DND-41 (cell line): ENCODE measurements around the gene AP1M1.

Source experiments
- ATAC-seq: fragments of 200-7000 bp; cut with Tn5 transposase; 3 replicates; pipeline ENCODE4 v1.9.1; 2021; ENCODE audit warnings: low read depth; ENCODE audit not compliant: insufficient read depth
- DNase-seq: peaks from one replicate; pipeline ENCODE4 v3.0.0-alpha.2; 2020
- H2AFZ ChIP-seq: 2 replicates; pipeline ENCODE4 v1.6.0; 2012; ENCODE audit warnings: low read depth, low read length
- H3K27ac ChIP-seq: 2 replicates; pipeline ENCODE4 v1.5.1; 2012; ENCODE audit warnings: low read length, inconsistent platforms
- H3K27me3 ChIP-seq: fragments of 200-600 bp; sonication (generic); 2 replicates; pipeline ENCODE4 v1.6.0; 2012; ENCODE audit warnings: low read length, mild to moderate bottlenecking, inconsistent platforms; ENCODE audit not compliant: insufficient read depth, poor library complexity
- H3K36me3 ChIP-seq: 2 replicates; pipeline ENCODE4 v1.5.1; 2012; ENCODE audit warnings: low read length, inconsistent platforms; ENCODE audit not compliant: insufficient read depth
- H3K4me1 ChIP-seq: 2 replicates; pipeline ENCODE4 v1.5.1; 2012; ENCODE audit warnings: mild to moderate bottlenecking, low read length; ENCODE audit not compliant: insufficient read depth
- H3K4me2 ChIP-seq: 2 replicates; pipeline ENCODE4 v1.6.0; 2012; ENCODE audit warnings: mild to moderate bottlenecking, moderate library complexity, low read length, inconsistent platforms; ENCODE audit not compliant: insufficient read depth
- H3K4me3 ChIP-seq, 2 experiments: fragments of 200-600 bp in 1 of 2; shearing (Covaris generic) in 1 of 2; 2 replicates each; pipeline ENCODE4 v1.5.1; 2012 to 2016; ENCODE audit warnings: inconsistent platforms in 2 of 2, low read length in 2 of 2, mild to moderate bottlenecking in 2 of 2, low read depth in 1 of 2, moderate library complexity in 1 of 2
- H3K79me2 ChIP-seq: 2 replicates; pipeline ENCODE4 v1.6.0; 2012; ENCODE audit warnings: low read length, inconsistent platforms; ENCODE audit not compliant: insufficient read depth
- H3K9ac ChIP-seq: 2 replicates; pipeline ENCODE4 v1.6.0; 2012; ENCODE audit warnings: low read depth, mild to moderate bottlenecking, inconsistent platforms, low read length, moderate library complexity
- H3K9me3 ChIP-seq: 2 replicates; pipeline ENCODE4 v1.5.1; 2012; ENCODE audit warnings: low read length, moderate library complexity, mild to moderate bottlenecking, inconsistent platforms; ENCODE audit not compliant: insufficient read depth, severe bottlenecking
- H4K20me1 ChIP-seq: 2 replicates; pipeline ENCODE4 v1.6.0; 2012; ENCODE audit warnings: low read length; ENCODE audit not compliant: insufficient read depth
- CTCF ChIP-seq: IDR thresholded peaks from 2 replicates; pipeline ENCODE4 v1.5.1; 2012; ENCODE audit warnings: borderline replicate concordance, low read length, moderate library complexity, mild to moderate bottlenecking; ENCODE audit not compliant: poor library complexity, severe bottlenecking; ENCODE audit errors: extremely low read depth
- EZH2 ChIP-seq: IDR thresholded peaks from 3 replicates; pipeline ENCODE4 v1.6.1; 2012; ENCODE audit warnings: borderline replicate concordance, low read depth, mild to moderate bottlenecking, moderate library complexity, low read length, inconsistent platforms; ENCODE audit not compliant: severe bottlenecking

AP1M1 gene

GRCh38 chr19:16191216-16191908 is 6.3 kb upstream of the AP1M1 start:
- Histone ChIP-seq H4K20me1 (peaks cover 23% of the 10 kb centered on the region), H3K79me2 (peaks cover 25% of the 10 kb centered on the region), H3K4me1 (peaks cover 24% of the 10 kb centered on the region), H3K9ac (no peak overlapping the region), H3K27ac (no peak overlapping the region), H3K4me2 (no peak overlapping the region), H2AFZ (no peak overlapping the region), H3K27me3 (no peaks in the 10 kb centered on the region), H3K4me3 (no peak overlapping the region), H3K36me3 (peaks cover 60% of the 10 kb centered on the region), H3K9me3 (no peaks in the 10 kb centered on the region)
- no peak for DNase-seq
- TF ChIP-seq CTCF (no peak), EZH2 (no peak)
- ATAC-seq: no peak

GRCh38 chr19:16193466-16193865 is 4.2 kb upstream of the AP1M1 start:
- Histone ChIP-seq H3K4me3 (no peak overlapping the region), H3K27me3 (no peaks in the 10 kb centered on the region), H3K9ac (no peak overlapping the region), H3K79me2 (peaks cover 20% of the 10 kb centered on the region), H3K27ac (no peak overlapping the region), H2AFZ (no peak overlapping the region), H3K36me3 (peaks cover 49% of the 10 kb centered on the region), H4K20me1 (peaks cover 12% of the 10 kb centered on the region), H3K4me1 (peaks cover 21% of the 10 kb centered on the region), H3K9me3 (no peaks in the 10 kb centered on the region), H3K4me2 (no peak overlapping the region)
- TF ChIP-seq EZH2: no peak
- no peak for TF ChIP-seq CTCF
- no peak for DNase-seq
- ATAC-seq: no peak

GRCh38 chr19:16197188-16197621 is 506 bp upstream of the AP1M1 start:
- peaks cover 27% of the 10 kb centered on the region for H4K20me1 ChIP-seq
- peak overlapping the region; percentile 98 for H3K27ac ChIP-seq
- peak overlapping the region; percentile 98 for H3K9ac ChIP-seq
- TF ChIP-seq EZH2: no peak
- no peak for TF ChIP-seq CTCF
- peak overlapping the region; percentile 96 to 98 for H3K4me3 ChIP-seq
- DNase-seq (no peak), ATAC-seq (no peak)
- peak overlapping the region; percentile 91 for H2AFZ ChIP-seq
- peaks cover 39% of the 10 kb centered on the region for H3K36me3 ChIP-seq
- no peaks in the 10 kb centered on the region for H3K27me3 ChIP-seq
- H3K4me2 ChIP-seq: peak overlapping the region; percentile 82
- H3K79me2 ChIP-seq: peaks cover 48% of the 10 kb centered on the region
- H3K4me1 ChIP-seq: peaks cover 40% of the 10 kb centered on the region
- H3K9me3 ChIP-seq: no peaks in the 10 kb centered on the region

GRCh38 chr19:16198370-16198651 is 600 bp downstream of the AP1M1 start:
- no peak; the same call in 2 of the 3 replicates for ATAC-seq
- peaks cover 47% of the 10 kb centered on the region for H3K36me3 ChIP-seq
- H3K4me1 ChIP-seq: peaks cover 40% of the 10 kb centered on the region
- no peak for DNase-seq
- peak overlapping the region; percentile 91 for H2AFZ ChIP-seq
- H3K79me2 ChIP-seq: peaks cover 59% of the 10 kb centered on the region
- H3K4me2 ChIP-seq: peak overlapping the region; percentile 82
- peak overlapping the region; percentile 96 to 98 for H3K4me3 ChIP-seq
- H3K9ac ChIP-seq: peak overlapping the region; percentile 98
- TF ChIP-seq CTCF (no peak), EZH2 (no peak)
- H3K27ac ChIP-seq: peak overlapping the region; percentile 98
- H3K27me3 ChIP-seq: no peaks in the 10 kb centered on the region
- H3K9me3 ChIP-seq: no peaks in the 10 kb centered on the region
- H4K20me1 ChIP-seq: peaks cover 38% of the 10 kb centered on the region
